DLD1 (cell line): ENCODE results near the gene CNN2.
"Not testable (repeated sequence)": the region's sequence is repeated elsewhere in the genome, so short reads cannot be mapped to it uniquely, and the experiment has no call there.

ENCODE experiments used
- in situ Hi-C: cut with HindIII; loops from 2 replicates; pipeline ENCODE4 v1.10.0; 2017; ENCODE audit warnings: low sequenced_read_pairs

Gene CNN2

DNA sequence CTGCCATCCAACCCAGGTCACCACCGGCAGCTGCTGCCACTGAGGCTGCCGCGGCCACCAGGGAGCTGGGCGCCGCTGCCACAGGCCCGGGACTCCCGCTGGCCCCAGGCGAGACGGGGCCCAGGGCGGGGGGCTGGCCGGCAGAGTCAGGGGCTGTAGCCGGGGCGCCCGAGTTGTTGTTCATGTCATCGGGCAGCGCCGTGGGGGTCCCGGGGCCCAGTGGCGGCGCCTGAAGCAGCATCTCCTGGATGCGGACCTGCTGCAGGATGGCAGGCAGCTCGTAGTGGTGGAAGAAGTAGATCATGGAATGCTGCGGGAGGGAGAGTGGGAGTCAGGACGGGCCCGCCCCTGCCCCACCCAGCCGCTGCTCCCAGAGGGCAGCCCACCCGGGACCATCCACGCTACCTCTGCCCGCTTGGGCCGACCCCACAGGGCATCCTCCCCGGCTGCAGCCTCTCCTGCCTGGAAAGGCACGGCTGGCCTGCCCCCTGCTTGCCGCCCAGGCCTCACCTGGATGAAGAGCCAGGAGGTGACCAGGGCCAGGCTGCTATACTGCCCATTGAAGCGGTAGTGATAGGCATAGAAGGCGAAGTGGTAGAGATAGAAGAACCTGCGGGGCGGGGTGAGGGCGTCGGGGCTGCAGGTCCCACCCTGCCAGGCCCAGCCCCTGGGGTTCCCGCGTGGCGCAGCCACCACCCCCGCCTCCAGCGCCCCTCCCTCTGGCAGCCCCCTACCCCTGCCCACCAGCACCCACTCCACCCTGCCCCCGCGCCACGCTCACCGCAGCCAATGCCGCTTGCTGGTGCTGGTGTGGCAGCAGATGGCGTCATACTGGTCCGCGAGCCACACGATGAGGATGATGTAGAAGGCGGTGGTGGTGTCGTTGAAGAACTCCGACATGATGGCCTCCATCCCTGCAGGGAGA lies 15.6 kb upstream of the CNN2 start:
- in situ Hi-C loops: no loop called here

DNA sequence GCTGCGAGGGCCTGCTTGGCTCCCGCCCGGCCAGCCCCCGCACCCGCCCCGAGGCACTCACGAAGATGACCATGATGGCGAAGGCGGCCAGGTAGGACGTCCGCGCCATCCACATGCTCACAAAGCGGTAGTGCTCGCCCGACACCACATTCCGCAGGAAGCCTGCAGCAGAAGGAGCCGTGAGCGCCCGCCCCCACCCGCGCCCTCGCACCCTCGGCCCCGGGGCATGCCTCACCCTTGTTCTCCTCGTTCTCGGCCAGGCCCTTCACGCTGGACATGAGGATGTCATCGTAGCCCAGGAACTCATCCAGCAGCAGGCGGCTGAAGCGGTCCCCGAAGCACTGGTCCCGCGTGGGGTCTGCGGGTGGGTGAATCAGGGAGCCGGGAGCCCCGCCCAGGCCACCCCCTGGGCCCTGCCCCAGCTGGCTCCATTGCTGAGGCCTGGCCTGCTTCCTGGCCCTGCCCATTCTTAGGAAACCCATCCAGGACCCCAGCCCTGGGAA lies 14.5 kb upstream of the CNN2 start:
- in situ Hi-C loops: no loop called here

DNA sequence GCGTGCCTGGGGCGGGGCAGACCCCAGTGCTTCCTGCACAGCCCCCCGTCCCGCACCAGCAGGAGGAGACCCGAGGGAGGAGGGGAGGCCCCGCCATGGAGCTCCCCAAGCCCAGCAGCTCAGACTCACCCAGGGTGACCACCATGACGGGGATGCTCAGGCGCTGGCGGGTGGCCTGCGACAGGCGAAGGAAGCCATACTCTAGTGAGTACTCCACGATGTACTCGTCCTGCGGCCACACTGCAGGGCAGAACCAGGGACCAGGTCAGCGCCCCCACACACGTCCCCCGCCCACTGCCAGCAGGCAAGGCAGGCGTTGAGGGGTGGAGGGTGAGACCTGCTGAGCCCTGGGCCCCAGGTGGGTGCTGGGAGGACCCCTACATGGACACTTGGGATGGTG lies 14.1 kb upstream of the CNN2 start:
- in situ Hi-C loops: no loop called here

DNA sequence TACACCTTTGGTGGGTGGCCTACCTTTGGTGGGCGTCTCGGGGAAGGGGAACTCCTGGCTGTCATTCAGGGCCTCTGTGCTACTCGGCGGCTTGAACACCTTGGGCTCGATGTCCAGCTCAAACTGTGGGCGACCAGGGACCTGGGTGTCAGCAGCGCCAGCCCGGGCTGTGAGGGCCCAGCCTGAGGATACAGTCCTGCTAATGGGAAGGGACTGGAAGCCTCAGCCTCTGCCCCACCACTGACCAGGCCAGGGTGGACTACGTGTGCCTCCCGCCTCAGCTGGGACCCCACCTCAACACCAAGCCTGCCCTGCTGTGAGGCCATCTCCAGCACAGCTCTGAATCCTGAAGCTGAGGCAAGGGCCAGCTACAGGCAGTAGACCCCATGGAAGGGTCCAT lies 13.2 kb upstream of the CNN2 start:
- in situ Hi-C loops: no loop called here

DNA sequence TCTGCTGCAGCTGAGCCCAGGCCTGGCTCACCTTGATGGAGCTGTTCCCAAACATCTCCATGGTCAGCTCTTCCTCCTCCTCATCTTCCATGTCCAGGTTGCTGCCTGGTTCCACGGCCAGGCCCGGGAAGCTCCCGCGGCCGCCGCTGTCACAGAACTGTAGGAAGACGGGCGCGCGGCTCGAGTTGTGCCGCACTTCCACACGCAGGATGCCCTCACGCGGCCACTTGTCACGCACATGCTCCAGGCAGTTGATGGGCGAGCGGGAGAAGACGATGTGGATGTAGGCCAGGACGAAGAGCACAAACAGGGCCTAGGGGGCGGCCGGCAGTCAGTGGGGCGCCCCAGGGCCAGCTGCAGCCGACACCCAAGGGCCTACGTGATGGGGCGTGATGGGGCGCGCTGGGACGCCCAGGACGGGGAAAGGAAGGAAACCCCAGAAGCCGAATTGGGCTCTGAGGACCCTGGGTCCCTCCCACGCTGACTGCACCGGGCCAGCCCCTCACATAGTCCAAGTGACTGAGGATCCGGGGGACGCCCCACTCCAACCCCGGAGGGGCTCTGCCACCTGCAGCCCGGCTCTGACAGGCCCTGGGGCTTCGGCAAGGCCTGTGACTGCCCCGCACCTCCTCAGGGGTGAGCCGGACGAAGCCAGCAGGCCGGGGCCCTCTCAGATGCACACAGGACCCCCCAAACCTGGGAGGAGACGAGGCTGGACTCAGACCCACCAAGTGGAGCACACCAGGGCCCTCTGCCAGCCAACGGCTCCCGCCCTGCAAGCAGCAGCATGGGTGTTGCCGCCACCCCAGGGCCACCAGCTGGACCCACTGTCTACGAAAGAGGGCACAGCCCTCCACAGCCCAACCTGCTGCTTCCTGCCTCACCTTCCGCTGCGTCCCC lies 12.0 kb upstream of the CNN2 start:
- in situ Hi-C loops: no loop called here

DNA sequence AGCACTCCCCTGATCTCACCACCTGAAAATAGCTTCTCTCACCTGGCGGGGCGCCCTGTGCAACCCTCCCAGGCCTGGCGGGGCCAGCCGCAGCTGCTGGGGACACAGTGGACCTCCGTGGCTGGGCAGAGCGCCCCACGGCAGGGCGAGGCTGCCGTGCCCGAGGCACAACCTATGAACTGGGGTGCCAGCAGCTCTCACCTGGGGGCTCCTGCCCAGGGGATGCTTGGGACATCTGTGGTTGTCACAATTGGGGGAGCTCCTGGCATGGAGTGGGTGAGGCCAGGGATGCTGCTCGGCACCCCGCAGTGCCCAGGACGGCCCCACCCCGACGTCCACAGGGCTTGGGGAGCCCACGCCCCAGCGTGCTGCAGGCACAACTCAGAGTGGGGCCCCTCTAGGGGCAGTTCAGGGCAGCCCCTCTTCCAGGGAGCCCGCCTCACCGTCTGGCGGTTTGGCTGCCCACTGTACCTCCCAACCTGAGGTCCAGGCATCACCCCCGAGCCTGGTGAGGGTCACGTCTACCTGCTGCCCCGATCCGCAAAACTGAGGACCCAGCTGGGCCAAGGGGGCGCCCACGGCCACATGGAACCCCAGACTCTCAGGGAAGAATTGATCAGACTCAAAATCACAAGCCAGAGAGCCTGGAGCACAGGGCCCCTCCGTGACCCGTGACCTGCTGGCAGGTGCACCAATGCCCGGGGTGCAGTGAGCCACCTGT lies 11.2 kb upstream of the CNN2 start:
- in situ Hi-C loops: no loop called here

DNA sequence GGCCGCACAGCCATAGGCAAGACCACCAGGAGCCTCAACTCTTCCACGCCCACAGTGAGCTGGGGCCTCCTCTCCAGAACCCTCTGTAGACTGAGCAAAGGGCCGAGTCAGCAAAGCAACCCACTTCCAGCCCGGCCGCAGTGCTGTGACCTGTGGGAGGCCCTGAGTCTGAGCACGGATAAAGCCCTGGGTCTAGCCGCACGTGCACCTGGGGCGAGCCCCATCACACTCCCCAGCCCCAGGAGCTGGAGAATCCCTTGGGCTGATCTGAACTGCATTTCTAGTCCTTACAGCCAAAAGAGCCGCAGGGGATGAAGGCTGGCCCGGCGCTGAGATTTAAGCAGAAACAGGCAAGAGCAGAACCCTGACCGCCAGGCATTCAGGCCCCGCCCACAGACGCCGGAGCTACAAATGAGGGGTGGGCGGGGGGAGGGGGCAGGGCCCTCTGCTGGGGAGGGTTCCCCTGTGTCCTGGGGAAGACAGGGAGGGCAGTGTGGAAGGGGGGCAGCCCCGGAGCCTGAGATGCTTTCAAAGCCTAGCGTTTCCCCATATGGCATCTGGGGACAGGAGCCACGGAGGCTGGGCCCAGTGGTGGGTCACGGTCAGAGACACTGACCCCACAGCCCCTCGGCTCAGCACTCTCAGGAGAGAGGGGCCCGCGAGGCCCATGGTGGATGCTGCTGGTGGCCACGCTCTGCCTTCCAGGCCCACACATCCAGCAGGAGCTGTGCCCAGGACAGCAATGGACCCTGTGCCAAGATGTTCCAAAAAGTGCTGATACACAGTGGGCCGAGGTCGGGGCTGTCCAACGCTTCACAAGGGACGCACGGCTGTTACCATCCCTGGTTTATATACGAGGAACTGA lies 10.4 kb upstream of the CNN2 start:
- in situ Hi-C loops: no loop called here

DNA sequence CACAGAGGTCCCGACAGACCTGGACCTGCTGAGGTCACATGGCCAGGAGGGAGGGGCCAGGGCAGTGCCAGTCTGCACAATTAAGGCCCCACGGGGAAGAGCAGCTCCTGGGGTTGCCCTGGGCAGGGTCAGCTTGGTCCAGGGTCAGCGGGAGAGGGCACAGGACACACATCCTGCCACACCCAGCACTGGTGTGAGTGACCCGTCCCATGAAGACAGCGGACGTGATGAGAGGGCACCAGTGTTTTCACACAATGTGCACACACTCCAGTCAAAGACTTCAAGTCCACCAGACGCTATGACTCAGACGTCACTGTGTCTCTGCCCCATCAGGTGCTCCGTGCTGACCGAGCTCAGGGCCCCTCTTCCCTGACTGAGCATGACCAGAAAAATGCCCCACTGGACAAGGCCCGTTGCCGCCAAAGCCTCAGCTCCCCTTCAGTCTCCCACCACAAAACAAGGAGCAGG lies 9.7 kb upstream of the CNN2 start:
- in situ Hi-C loops: no loop called here

DNA sequence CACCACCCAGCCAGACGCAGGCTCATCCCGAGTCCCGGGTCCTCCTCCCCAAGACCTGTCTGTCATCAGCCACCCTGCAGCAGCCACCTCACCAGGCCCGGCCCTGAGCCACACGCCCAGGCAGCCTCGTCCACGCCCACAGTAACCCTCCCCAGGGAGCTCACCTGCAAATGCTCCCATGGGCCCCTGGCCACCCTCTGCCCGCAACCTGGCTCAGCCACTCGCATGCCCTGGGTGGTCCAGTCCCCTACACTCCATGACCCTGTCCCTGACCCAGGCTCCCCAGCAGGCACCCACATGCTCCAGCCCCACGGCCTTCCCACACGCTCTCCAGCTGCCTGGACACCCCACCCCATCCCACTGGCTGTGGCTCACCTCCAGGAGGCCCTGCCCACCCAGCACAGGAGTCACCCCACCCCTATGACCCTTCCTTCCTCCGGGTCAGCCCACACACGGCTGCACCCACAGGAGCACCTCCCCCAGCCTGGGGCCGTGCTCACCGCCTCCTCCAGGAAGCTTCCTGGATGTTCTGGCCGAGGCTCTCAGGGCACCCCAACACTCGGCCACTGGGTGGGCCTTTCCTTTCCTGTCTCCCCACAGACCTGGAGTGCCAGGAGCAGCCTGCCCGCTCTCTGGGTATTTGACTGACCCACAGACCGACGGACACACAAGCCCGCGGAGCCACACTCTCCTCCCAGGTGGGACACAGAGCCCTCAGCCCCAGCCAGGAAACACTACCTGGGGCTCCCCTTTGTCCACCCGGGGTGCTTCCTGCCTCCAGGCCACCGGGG lies 9.1 kb upstream of the CNN2 start:
- in situ Hi-C loops: no loop called here

DNA sequence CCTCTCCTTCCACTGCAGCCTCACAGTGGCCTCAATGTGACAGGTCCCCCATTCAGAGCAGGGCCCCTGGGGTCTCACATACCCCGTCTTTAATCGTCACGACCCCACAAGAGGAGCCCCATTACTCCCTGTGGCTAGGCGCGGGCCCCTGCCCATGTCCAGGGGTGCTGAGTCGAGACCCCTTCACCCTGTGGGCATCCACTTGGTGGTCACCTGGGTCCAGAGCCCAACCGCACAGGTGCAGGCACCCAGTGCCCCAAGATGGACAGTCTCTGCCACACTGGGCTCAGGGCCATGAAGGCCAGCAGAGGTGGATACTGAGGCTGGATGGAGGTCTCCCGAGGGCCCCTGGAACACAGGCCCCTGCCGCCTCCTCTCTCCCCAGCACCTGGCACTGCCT lies 8.5 kb upstream of the CNN2 start:
- in situ Hi-C loops: no loop called here

DNA sequence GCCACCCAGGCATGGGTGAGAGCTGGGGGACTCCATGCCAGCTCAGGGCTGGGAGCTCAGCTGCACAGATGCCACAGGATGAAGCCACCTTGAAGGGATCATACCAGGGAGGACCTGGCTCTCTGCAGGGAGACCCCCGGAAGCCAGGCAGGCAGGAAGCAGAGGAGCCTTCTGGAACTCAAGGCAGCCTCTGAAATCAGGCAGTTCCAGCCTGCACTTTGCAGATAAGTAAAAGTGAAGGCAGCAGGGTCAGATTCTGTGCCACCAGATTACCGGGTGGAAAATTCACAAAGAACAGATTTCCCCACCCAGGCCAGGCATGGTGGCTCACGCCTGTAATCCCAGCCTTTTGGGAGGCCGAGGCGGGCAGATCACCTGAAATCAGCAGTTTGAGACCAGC lies 8.0 kb upstream of the CNN2 start:
- in situ Hi-C loops: no loop called here

DNA sequence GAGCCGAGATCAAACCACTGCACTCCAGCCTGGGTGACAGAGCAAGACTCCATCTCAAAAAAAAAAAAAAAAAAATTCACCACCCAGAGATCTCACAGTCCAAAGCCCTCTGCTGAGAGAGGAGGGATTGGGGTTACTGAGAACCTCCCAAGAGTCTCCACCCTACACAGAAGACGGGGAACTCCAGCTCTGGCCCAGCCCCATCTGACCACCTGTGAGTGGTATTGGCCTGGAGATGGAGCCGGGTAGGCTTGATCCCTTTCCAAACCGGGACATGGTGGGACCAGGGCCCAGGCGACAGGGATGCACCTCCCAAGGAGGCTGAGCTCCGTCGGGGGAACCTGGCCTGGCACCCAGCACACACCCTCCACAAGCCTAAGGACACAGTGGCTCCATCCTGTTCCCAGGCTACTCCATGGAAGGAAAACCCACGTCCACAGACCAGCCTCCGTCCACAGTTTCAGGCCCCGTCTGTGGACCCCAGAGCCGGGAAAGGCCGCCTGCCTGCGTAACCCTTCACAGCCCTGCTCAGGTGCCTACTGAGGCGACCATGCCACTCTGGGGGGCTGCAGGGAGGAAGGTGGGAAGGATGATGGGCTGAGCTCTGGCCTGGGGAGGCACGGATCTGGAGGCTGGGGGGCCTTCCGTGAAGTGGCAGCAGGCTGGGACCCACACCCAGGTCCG lies 7.3 kb upstream of the CNN2 start:
- in situ Hi-C loops: no loop called here

DNA sequence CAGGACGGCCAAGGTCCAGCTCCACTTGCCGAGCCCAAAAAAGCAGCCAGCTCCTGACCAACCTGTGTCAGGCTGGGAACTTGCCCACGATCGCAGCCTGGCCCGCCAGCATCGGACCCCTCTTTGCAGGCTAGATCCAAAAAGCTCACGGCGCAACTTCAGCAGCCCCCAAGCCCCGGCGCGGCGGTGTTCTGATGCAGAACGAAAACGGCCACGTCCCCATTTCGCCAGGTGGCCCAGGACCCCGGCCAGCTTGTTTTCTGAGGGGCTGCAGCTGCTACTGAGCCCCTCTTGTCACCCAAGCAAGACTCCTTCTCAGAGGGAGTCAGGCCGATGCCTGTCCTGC lies 6.8 kb upstream of the CNN2 start:
- in situ Hi-C loops: no loop called here

DNA sequence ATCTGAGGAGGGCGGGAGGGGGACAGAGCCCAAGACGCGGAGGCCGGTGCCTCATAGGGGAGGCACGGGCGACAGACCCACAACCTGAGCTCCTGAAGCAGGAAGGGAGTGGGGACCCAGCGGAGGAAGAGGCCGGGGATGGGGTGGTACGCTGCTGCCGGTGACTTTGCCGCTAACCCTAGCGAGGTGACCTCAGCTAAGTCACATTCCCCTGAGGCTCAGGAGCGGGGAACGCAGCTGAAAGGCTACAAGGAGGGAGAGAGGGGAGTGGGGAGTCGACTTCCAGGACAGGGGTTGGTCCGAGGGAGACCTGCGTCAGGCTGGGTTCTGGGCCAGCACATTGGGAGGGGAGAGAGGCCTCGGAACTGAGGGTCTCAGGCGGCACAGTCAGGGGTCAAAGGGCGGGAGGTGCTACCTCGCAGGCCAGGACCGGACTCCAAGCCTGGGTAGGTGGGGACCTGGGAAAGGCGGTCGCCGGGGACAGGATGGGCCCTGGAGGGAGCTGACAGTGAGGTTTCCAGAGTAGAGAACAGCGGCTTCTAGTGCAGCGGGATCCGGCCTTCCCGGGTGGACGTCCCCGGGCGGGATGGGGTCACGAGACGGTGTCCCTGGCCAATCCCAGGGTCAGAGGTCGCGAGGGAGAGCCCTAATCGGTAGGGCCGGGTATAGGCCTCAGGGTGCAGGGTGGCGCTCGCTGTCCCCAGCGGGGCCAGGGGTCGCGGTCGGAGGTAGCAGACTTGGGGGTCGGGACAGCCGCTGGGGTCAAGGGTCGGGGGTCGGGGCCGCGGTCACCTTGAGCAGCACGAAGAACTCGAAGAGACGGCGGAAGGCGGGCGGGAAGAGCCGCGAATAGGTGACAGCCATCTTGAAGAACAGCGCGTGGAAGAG lies 6.2 kb upstream of the CNN2 start:
- in situ Hi-C loops: no loop called here

DNA sequence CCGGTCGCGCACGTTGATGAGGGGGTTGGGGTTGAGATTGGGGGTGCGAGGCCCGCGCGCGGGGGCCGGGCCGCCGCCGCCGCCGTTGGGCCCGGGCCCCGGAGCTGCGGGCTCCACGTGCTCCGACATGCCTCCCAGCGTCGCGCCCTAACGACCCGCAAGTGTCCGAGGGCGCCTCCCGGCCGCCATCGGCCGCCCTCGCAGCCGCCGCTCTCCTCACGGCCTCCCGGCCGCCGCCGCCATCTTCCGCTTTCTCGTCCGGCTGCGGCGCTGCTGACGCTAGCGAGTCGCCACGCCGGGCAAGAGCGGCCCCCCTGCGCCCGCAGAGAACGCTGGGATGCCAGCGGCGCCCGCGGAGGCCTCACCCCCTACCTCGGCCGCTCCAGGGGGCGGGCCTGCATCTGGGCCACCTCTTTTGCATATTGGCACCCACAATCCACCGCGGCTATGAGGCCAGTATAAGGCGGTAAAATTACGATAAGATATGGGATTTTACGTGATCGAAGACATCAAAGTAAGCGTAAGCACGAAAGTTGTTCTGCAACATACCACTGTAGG lies 5.5 kb upstream of the CNN2 start, which contains the start of gene TMEM259:
TSS of gene TMEM259 (minus strand) at position 256 of the 558 bp plus-strand sequence. CDS start at position 129, 127 bp downstream.
- in situ Hi-C loops: no loop called here

DNA sequence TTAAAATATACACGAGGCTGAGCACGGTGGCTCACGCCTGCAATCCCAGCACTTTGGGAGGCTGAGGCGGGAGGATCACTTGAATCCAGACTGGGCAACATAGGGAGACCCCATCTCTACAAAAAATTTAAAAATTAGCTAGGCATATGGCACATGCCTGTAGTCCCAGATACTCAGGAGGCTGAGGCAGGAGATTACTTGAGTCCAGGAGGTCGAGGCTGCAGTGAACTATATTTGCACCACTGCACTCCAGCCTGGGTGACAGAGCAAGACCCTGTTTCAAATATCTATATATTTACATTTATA lies 2.6 kb upstream of the CNN2 start:
- in situ Hi-C loops: not testable (repeated sequence)

DNA sequence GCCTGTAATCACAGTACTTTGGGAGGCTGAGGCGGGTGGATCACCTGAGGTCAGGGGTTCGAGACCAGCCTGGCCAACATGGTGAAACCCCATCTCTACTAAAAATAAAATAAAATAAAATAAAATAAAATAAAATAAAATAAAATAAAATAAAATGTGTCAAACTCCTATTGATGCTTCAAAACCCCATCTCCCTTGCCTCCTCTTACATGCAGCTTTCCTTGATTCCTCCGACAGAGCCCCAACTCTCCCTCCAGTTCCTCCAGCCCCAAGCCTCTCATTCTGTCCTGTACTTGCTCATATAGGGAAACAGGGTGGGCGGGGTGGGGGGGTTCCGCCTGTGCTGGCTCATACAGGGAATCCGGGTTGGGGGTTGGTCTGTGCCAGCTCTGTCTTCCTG lies 1.3 kb upstream of the CNN2 start:
- in situ Hi-C loops: not testable (repeated sequence)
